Right lobe of liver (tissue), 6 donors: ENCODE measurements around the gene SLC29A1. TPM values are rescaled to one million over a fixed set of nuclear protein-coding genes. Genes with fewer than 3 reads are reported as not detected.
"Not testable (repeated sequence)": the region's sequence is repeated elsewhere in the genome, so short reads cannot be mapped to it uniquely, and the experiment has no call there.

Source experiments
- ATAC-seq, 4 donors: fragments of 200-7000 bp; cut with Tn5 transposase; one replicate each; pipeline ENCODE4 v1.9.1; 2020; ENCODE audit warnings: mild to moderate bottlenecking in 4 of 4, moderate library complexity in 4 of 4
- DNase-seq, 3 donors: peaks; one replicate each; pipeline ENCODE4 v3.0.0-alpha.2; 2020
- H3K27ac ChIP-seq, 3 donors: fragments of 200-600 bp; one replicate each; pipeline ENCODE4 v1.8.0; 2022
- H3K27me3 ChIP-seq, 2 donors: fragments of 200-600 bp; one replicate each; pipeline ENCODE4 v1.8.0; 2022
- H3K36me3 ChIP-seq, 4 donors: fragments of 200-600 bp; sonication (generic) in 1 of 4; one replicate each; pipeline versions ENCODE4 v1.5.1 to v1.8.0; 2017 to 2022; ENCODE audit warnings: control low read depth in 1 of 4
- H3K4me1 ChIP-seq, 4 donors: fragments of 200-600 bp; sonication (generic) in 1 of 4; one replicate each; pipeline versions ENCODE4 v1.5.1 to v1.8.0; 2017 to 2022; ENCODE audit warnings: control low read depth in 1 of 4
- H3K4me3 ChIP-seq, 3 donors: fragments of 200-600 bp; one replicate each; pipeline ENCODE4 v1.8.0; 2022
- H3K9me3 ChIP-seq, 4 donors: fragments of 200-600 bp; sonication (generic) in 1 of 4; one replicate each; pipeline versions ENCODE4 v1.5.1 to v1.8.0; 2017 to 2022; ENCODE audit warnings: control low read depth in 1 of 4
- POLR2A ChIP-seq: fragments of 450-650 bp; IDR thresholded peaks from one replicate; pipeline ENCODE4 v1.6.1; 2017; ENCODE audit warnings: antibody characterized with exemption, mild to moderate bottlenecking
- WGBS: methylation state at CpG from one replicate; pipeline ENCODE4 v1.1.6; 2018; ENCODE audit warnings: low coverage, low lambda C conversion rate; ENCODE audit not compliant: insufficient coverage; ENCODE audit errors: missing lambda C conversion rate; 5-methylcytosine and 5-hydroxymethylcytosine counted together
- intact Hi-C, 2 donors: fragments of 100-400 bp; cut with DNase I; formaldehyde crosslinking; loops; one replicate each; pipeline versions ENCODE4 v1.11.2 to v1.14.1; 2022
- total RNA-seq, 6 experiments: library from RNA; depleted of rRNA in 2 of 6; stranded (reverse); fragments of >200 nt in 2 of 6; fragmentation: NEBNext Ultra II Directional in 3 of 6; extraction: Animal tissue kit (Norgen Biotek cat#: 25700) in 3 of 6; gene quantifications; one replicate each; pipeline versions ENCODE4 v1.1.0 to v1.2.4, GENCODE V29; 2016 to 2023
- TF ChIP-seq, protein P1 (sequence below), 4 donors: fragments of 200-600 bp in 3 of 4; fragments of 450-650 bp in 1 of 4; IDR thresholded peaks; one replicate each; pipeline versions ENCODE4 v1.5.1 to v1.8.0; 2016 to 2022; ENCODE audit warnings: antibody characterized with exemption in 4 of 4, mild to moderate bottlenecking in 2 of 4
- donor health status: DM: no; HTN: yes; CAD: no.
- donor health status: DM: no; HTN: no; CAD: no.
- donor health status: DM: no; HTN: no; CAD: no.
- donor health status: DM: no; HTN: yes; CAD: no.
- donor health status: DM: no; HTN: yes; CAD: no.

SLC29A1 gene
- total RNA-seq, 6 experiments from 2014 or later: 27.4 to 51.3 (median 31.4) TPM

DNA sequence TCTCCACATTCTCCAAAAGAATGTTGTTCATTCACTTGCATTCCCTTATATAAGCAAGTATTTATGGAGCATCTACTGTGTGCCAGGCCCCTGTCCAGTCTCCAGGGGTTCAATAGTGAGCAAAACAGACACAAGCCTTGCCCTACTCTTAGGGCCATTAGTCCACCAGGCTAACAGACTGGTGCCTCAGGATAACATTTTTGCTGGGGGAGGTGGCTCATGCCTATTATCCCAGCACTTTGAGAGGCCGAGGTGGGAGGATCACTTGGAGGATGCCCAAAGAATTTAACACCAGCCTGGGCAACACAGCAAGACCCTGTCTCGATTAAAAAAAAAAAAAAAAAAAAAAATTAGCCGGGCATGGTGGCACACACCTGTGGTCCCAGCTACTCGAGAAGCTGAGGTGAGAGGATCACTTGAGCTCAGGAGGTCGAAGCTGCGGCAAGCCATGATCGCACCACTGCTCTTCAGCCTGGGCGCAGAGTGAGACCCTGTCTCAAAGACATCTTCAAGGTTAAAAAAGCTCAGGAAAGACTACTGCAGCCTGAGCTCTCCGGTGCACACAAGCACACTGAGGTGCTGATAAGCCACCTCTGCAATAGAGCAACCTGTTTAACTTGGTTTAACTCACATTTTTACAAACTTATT lies 44.8 kb upstream of the SLC29A1 start:
- no peak for TF ChIP-seq POLR2A
- TF ChIP-seq, protein P1, sequence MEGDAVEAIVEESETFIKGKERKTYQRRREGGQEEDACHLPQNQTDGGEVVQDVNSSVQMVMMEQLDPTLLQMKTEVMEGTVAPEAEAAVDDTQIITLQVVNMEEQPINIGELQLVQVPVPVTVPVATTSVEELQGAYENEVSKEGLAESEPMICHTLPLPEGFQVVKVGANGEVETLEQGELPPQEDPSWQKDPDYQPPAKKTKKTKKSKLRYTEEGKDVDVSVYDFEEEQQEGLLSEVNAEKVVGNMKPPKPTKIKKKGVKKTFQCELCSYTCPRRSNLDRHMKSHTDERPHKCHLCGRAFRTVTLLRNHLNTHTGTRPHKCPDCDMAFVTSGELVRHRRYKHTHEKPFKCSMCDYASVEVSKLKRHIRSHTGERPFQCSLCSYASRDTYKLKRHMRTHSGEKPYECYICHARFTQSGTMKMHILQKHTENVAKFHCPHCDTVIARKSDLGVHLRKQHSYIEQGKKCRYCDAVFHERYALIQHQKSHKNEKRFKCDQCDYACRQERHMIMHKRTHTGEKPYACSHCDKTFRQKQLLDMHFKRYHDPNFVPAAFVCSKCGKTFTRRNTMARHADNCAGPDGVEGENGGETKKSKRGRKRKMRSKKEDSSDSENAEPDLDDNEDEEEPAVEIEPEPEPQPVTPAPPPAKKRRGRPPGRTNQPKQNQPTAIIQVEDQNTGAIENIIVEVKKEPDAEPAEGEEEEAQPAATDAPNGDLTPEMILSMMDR (IDR thresholded peaks at IDR 0.05): no peak
- H3K36me3 ChIP-seq: no peaks in the 10 kb centered on the region
- H3K27me3 ChIP-seq: no peaks in the 10 kb centered on the region
- H3K9me3 ChIP-seq: no peaks in the 10 kb centered on the region
- H3K4me3 ChIP-seq: no peak overlapping the region
- no peaks in the 10 kb centered on the region for H3K4me1 ChIP-seq
- H3K27ac ChIP-seq: peak overlapping the region in 1 of 3 donors; percentile 10
- intact Hi-C loops: loop anchor here in 1 of 2 donors (10.0 kb wide), 1 partner anchor 56 kb away; no protein-coding TSS in a partner anchor
- 100% methylated on average over 1 of the region's 9 CpGs for WGBS
- ATAC-seq: no peak
- DNase-seq: no peak

DNA sequence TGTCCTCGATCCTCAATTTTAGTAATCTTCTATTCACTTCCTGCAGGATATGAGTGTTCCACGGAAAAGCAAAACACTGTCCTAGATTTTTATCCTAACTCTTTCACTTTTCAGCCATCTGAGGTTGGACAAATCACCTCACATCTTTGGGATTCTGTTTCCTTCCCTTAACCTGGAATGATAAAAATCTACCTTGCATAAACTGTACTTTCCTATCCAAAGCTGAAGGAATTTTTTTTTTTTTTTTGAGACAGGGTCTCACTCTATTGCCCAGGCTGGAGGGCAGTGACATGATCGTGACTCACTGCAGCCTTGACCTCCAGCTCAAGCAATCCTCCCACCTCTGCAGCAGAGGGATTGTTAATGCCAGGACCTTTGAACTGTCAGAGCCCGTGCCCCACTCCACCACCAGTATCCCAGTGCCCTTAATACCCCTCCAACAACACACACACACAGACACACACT lies 44.3 kb upstream of the SLC29A1 start:
- Histone ChIP-seq H3K36me3 (no peaks in the 10 kb centered on the region), H3K4me1 (no peaks in the 10 kb centered on the region), H3K27me3 (no peaks in the 10 kb centered on the region), H3K9me3 (no peaks in the 10 kb centered on the region), H3K4me3 (no peak overlapping the region), H3K27ac (peak overlapping the region in 1 of 3 donors; percentile 10)
- intact Hi-C loops: loop anchor here in 1 of 2 donors (10.0 kb wide), 1 partner anchor 56 kb away; no protein-coding TSS in a partner anchor
- no peak for TF ChIP-seq POLR2A
- TF ChIP-seq, protein P1 (IDR thresholded peaks at IDR 0.05): no peak
- ATAC-seq (peak; percentile 7 to 76 (median 28)), DNase-seq (no peak)
- 18% methylated on average over 3 of the region's 4 CpGs for WGBS

DNA sequence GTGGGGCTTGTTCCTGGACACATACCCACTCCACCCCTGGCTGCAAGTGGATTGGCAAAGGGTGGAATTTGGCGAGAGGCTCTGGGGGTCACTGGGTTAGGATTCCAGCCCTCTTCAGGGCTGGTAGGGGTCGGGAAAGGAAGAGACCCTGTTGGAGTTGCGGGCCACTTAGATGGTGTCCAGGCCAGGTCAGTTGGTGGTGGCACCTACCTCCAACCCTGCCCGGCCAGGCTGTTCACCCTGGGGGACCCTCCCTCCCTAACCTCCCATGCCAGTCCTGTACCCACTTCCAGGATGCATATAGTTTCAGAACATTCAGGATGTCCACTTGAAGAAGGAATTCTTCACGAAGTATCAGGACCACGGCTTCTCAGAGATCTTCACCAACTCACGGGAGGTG lies 43.7 kb upstream of the SLC29A1 start:
- H3K27ac ChIP-seq: no peak overlapping the region
- ATAC-seq (no peak), DNase-seq (no peak)
- H3K27me3 ChIP-seq: no peaks in the 10 kb centered on the region
- WGBS: 80% methylated on average over 3 of the region's 7 CpGs
- no peaks in the 10 kb centered on the region for H3K4me1 ChIP-seq
- intact Hi-C loops: loop anchor here in 1 of 2 donors (10.0 kb wide), 1 partner anchor 55 kb away; no protein-coding TSS in a partner anchor
- H3K4me3 ChIP-seq: no peak overlapping the region
- no peaks in the 10 kb centered on the region for H3K9me3 ChIP-seq
- no peak for TF ChIP-seq POLR2A
- TF ChIP-seq, protein P1 (IDR thresholded peaks at IDR 0.05): no peak
- H3K36me3 ChIP-seq: no peaks in the 10 kb centered on the region

DNA sequence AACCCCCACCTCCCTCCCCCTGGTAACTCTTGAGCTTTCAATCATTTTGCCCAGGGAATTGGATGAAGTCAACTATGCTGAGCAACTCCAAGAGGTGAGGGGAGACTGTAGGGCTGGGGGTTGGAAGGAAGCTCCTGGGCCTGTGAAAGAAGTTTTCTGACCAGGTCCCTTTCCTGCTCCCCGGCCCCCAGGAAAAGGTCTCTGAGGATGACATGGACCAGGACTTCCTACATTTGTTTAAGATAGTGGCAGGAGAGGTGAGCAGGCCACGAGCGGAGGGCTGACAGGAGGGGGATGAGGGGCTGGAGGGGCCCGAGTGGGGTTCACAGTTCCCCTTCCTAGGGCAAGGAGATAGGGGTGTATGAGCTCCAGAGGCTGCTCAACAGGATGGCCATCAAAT lies 43.0 kb upstream of the SLC29A1 start:
- H3K36me3 ChIP-seq: no peaks in the 10 kb centered on the region
- H3K9me3 ChIP-seq: no peaks in the 10 kb centered on the region
- ATAC-seq: no peak
- no peaks in the 10 kb centered on the region for H3K4me1 ChIP-seq
- H3K4me3 ChIP-seq: no peak overlapping the region
- DNase-seq: no peak
- H3K27me3 ChIP-seq: no peaks in the 10 kb centered on the region
- H3K27ac ChIP-seq: no peak overlapping the region
- intact Hi-C loops: no loop called here
- no CpG with 5 or more reads among the region's 4 CpGs for WGBS
- no peak for TF ChIP-seq POLR2A

DNA sequence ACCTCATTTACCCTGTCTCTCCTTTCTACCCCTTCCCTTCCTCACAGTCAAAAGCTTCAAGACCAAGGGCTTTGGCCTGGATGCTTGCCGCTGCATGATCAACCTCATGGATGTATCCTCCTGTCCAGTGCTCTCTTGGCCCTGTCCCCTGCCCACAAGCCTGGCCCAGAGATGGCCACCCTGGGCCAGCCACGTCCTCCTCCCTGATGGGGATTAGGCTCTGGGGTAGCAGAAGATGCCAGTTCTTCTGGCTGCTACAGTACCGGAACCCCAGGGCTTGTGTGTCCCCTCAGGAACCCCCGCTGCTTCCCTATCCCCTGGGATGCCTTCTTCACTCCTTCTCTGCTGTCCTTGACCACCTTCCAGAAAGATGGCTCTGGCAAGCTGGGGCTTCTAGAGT lies 42.5 kb upstream of the SLC29A1 start:
- Histone ChIP-seq H3K27me3 (no peaks in the 10 kb centered on the region), H3K36me3 (no peaks in the 10 kb centered on the region), H3K9me3 (no peaks in the 10 kb centered on the region), H3K27ac (no peak overlapping the region), H3K4me3 (no peak overlapping the region), H3K4me1 (no peaks in the 10 kb centered on the region)
- TF ChIP-seq POLR2A: no peak
- TF ChIP-seq, protein P1 (IDR thresholded peaks at IDR 0.05): no peak
- no peak for DNase-seq
- intact Hi-C loops: no loop called here
- ATAC-seq: no peak
- 93% methylated on average over 3 of the region's 4 CpGs for WGBS

DNA sequence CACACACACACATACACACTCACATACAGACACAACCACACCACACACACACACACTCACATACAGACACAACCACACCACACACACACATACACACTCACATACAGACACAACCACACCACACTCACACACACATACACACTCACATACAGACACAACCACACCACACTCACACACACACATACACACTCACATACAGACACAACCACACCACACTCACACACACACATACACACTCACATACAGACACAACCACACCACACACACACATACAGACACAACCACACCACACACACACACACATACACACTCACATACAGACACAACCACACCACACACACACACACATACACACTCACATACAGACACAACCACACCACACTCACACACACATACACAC lies 41.6 kb upstream of the SLC29A1 start:
- ATAC-seq, H3K4me3 ChIP-seq, H3K27me3 ChIP-seq, H3K4me1 ChIP-seq, H3K27ac ChIP-seq, intact Hi-C loops, H3K9me3 ChIP-seq, H3K36me3 ChIP-seq, DNase-seq: not testable (repeated sequence)
